ENCODE measurements around the gene SLC41A1.

The SLC41A1 gene

DNA sequence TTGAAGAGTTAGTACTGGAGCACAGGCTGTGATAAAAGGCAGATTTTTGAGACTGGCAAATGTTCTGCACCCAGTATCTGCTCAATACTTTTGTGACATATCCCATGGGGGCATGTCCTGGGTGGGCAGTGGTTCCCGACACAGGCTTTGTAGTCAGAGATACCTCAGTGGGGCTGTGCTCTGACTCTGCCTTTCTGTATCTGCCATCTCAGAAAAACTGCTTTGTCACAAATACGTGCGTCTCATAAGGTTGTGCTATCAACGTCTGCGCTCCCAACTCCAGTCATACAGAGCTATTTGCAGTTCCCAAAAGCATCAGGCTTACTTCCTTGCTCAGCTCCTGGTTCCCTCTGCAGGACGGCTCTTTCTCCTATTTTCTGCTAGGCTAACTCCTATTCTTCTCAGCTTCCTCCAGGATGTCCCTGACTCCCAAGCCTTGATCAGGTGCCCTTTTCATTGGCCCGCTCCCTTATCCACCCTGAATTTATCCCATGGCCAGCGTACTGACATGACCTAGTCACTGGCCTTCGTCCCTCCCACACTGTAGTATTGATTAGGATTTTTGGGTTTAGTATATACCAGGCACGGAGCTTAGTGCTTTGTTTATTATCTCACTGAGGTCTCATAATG, 25.6 kb downstream of the SLC41A1 start:
- no peak overlapping the region for H3K4me3 ChIP-seq (ENCODE audit: low read length)
- DNase-seq (ENCODE audit: low read depth): no peak
- TF ChIP-seq, protein P1, sequence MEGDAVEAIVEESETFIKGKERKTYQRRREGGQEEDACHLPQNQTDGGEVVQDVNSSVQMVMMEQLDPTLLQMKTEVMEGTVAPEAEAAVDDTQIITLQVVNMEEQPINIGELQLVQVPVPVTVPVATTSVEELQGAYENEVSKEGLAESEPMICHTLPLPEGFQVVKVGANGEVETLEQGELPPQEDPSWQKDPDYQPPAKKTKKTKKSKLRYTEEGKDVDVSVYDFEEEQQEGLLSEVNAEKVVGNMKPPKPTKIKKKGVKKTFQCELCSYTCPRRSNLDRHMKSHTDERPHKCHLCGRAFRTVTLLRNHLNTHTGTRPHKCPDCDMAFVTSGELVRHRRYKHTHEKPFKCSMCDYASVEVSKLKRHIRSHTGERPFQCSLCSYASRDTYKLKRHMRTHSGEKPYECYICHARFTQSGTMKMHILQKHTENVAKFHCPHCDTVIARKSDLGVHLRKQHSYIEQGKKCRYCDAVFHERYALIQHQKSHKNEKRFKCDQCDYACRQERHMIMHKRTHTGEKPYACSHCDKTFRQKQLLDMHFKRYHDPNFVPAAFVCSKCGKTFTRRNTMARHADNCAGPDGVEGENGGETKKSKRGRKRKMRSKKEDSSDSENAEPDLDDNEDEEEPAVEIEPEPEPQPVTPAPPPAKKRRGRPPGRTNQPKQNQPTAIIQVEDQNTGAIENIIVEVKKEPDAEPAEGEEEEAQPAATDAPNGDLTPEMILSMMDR (conservative IDR thresholded peaks at IDR 0.05; ENCODE audit: low read length): no peak

DNA sequence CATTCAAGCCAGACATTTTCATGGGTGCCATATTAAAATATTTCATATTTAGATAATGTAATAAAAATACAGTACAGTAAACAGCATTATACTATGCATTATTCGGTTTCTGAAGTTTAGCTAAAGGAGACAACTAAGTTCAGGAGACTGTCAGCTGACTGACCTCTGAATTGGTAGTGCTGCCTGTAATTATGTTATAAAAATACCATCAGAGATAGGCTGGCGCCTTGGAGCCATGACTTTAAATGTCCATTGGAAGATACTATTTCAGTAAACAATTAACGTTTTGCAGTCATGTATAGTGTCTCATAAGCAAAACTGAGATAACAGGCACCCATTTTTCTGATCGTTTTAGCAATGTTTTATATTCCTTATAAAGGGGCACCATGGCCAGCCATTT, 26.4 kb downstream of the SLC41A1 start:
- TF ChIP-seq, protein P1 (conservative IDR thresholded peaks at IDR 0.05; ENCODE audit: low read length): no peak
- DNase-seq (ENCODE audit: low read depth): no peak
- no peak overlapping the region for H3K4me3 ChIP-seq (ENCODE audit: low read length)

DNA sequence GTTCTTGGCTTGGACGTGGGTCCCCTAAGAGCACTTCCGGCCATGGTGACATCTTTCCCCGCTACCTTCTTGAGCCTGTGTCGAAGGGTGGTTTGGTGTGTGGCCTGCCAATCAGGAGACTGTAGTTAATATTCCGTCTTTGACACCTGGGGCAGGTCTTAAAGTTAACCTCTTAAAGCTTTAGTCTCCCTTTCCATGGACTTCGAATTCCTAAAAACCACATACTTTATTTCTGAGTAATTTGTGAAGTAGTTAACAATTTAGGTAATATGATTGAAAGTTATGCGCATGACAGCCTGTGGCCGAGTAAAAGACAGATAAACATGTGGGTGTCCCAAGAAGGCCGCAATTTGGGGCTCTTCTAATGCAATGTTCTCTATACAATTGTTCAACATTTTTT, 27.6 kb downstream of the SLC41A1 start:
- no peak overlapping the region for H3K4me3 ChIP-seq (ENCODE audit: low read length)
- TF ChIP-seq, protein P1 (conservative IDR thresholded peaks at IDR 0.05; ENCODE audit: low read length): no peak
- no peak for DNase-seq (ENCODE audit: low read depth)

DNA sequence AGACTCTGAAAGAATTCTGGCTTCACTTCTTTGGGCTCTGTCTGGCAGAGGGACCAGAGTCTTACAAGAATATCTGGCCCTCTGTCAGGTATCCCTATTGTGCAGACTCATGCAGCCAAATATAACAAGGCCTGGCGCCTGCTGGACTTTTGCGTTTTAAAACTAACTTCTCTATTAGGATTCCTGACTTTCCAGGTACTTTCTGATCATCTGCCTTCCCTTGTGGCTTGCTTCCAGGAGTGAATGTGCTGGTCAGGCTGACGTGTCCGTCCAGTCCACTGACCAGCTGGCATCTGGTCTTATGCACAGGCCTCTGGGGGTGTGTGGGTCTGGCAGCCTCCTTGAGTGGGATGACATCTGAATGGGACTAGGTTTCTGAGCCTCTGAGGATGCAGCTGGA, 29.1 kb downstream of the SLC41A1 start:
- H3K4me3 ChIP-seq (ENCODE audit: low read length): no peak overlapping the region
- DNase-seq (ENCODE audit: low read depth): no peak
- TF ChIP-seq, protein P1 (conservative IDR thresholded peaks at IDR 0.05; ENCODE audit: low read length): no peak

DNA sequence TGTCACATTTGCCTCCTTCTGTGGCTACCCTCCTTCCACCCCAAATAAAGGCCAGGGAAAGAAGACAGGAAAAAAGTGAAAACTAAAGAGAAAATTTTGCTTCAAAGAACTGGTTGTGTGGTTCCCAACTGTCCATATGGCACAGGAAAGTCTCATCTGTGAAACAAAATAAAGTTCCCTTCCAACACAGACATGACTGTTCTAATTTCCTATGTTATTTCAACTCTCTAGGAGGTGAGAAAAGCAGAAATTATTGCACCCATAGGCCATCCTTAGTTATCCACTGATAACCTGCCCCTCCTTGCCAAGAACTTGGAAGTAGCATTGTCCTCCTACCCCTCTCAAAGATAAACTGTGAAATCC, 29.6 kb downstream of the SLC41A1 start:
- no peak overlapping the region for H3K4me3 ChIP-seq (ENCODE audit: low read length)
- no peak for DNase-seq (ENCODE audit: low read depth)
- TF ChIP-seq, protein P1 (conservative IDR thresholded peaks at IDR 0.05; ENCODE audit: low read length): no peak

DNA sequence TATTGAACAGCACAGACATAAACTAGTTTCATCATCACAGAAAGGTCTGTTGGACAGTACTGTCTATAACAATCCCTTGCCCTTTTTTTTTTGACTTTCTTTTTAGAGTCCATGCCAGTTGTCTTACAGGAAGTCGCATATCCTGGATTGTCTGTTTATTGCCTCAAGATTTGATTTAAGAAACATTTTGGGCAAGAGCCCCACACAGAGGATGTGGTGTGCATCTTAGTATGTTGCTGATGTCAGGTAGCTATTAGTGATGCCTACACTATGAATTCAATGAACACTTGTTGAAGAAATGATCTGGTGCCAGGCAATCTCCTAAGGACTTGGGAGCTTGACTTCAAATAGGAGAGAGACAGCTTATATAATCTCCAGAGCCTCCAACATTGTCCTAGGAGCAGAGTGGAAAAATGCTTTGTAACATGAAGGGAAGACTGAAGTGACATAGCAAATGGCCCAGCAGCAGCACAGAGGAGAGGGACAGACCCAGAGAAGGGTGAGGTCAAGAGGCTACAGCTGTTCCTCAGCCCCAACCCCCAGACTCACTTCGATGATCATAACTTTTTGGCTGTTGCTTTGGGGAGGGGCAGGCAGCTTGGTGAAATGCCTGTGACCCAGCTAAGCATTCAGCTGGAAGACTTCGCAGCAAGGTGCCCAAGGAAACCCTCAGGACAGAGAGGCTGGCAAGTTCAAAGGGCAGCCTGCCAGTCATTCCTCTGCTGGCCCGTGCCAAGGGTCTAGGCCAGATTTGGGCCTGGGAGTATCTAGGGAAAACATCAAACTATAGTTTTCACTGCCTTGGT, 30.2 kb downstream of the SLC41A1 start:
- H3K4me3 ChIP-seq (ENCODE audit: low read length): no peak overlapping the region
- peak; percentile 29 for DNase-seq (ENCODE audit: low read depth)
- TF ChIP-seq, protein P1 (conservative IDR thresholded peaks at IDR 0.05; ENCODE audit: low read length): no peak

DNA sequence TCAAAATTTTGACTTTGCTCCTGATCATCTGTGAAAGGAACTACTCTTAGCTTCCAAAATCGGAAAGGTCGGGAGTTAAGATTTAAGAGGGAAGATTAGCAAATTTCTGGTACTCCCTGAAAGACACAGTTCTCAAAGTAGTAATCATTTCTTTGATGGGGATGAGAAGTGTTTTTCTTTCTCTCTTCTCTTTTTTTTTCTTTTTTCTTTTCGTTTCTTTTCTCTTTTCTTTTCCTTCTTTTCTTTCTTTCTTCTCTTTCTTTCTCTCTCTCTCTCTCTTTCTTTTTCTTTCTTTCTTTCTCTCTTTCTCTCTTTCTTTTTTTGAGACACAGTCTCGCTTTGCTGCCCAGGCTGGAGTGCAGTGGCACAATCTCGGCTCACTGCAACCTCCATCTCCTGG, 32.7 kb downstream of the SLC41A1 start:
- DNase-seq (ENCODE audit: low read depth): no peak
- TF ChIP-seq, protein P1 (conservative IDR thresholded peaks at IDR 0.05; ENCODE audit: low read length): no peak
- no peak overlapping the region for H3K4me3 ChIP-seq (ENCODE audit: low read length)
